Measurements from ENCODE around the gene NDUFV1.

NDUFV1 gene

GRCh38 chr11:67640021-67640757 lies 33.5 kb downstream of the NDUFV1 start:
- DNase-seq (ENCODE audit: low spot score) = peak; percentile 50

GRCh38 chr11:67640758-67641337 lies 34.1 kb downstream of the NDUFV1 start:
- DNase-seq (ENCODE audit: low spot score) = no peak

- no peak for DNase-seq (ENCODE audit: low spot score)
These were observed 34.8 kb downstream of the NDUFV1 start for GRCh38 chr11:67641338-67642172.

DNA sequence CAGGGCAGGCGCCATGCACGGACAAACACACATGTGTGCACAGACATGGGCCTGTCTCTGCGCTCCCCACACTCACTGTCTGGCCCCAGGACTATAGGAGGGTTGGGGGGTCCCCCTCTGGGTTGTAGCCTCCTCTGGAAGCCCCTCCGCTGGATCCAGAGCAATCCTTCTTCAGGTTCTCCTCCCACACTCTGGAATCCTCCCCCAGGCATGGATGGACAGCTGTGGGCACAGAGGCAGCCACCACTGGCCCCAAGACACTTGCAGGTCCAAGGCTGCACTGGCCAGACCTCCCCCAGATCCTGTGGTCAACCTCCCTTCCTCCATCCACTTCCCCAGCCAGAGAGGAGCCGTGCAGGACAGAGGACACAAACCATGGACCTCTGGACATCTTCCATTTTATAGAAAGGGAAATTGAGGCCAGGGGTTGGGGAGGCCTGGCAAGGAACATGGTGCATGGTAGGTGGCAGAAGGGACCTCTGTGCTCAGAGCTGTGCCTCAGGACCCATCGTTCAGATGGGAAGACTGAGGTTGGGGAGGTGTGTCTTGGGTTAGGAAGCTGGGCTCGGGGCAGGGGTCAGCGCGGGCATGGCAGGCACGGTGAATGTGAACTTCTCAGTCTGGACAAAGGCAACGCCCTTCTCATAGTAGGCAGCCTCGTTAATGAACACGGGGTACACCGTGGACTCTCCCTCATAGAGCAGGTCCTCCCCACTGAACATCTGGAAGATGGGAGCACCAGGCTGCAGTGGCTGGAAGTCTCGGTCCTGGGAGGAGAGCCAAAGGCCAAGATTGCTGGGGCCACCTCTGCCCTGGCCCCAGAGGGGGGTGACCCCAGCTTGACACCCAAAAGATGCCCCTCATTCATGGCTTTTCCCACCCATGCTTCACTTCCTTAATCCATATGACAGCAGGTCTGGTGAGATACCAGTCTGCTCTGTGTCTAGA lies 35.7 kb downstream of the NDUFV1 start:
- DNase-seq (ENCODE audit: low spot score) = no peak

GRCh38 chr11:67644042-67644441 lies 37.3 kb downstream of the NDUFV1 start:
- DNase-seq (ENCODE audit: low spot score) = no peak

GRCh38 chr11:67644472-67645418 lies 38.0 kb downstream of the NDUFV1 start:
- DNase-seq (ENCODE audit: low spot score) = no peak

DNA sequence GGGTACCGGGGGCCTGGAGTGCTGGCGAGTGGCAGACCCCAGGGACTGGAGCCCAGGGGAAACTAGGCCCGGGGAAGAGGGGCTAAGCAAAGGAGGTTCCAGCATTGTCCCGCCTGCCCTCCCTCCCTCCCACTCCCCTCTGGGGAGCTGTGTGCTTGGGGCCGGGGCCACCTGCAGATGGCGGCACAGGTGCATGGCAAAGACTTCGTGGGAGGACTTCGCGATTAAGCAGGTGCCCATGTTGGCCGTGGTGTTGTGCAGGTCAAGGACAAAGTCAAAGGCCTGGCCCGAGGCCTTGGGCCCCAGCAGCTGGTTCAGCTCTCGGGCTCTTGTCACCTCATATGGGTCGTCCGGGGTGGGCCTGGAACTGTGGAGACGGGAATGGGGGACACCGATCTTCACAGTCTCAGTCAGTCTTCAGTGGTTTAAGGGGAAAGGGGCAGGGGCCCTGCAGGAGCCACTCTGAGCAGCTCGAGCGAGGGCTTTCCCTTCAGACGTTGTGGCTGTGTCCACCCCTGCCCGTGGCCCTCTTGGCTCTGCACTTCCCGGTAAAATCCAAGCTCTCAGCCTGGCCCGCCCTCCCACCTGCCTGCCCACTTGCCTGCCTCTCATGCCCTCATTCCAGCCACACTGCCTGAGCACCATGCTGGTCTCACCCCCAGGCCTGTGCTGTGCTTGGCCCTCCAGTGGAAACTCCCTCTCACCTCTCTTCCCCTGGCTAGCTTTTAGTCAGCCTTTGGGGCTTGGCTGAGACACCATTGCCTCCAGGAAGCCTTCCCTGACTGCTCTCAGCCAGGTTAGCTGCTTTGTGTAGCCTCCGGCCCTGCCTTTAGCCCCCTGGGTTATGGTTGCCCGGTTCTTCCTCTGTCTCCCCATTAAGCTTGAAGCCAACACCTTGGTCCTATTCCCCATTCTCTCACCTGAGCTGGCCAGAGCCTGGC lies 39.1 kb downstream of the NDUFV1 start:
- DNase-seq (ENCODE audit: low spot score) = no peak

DNA sequence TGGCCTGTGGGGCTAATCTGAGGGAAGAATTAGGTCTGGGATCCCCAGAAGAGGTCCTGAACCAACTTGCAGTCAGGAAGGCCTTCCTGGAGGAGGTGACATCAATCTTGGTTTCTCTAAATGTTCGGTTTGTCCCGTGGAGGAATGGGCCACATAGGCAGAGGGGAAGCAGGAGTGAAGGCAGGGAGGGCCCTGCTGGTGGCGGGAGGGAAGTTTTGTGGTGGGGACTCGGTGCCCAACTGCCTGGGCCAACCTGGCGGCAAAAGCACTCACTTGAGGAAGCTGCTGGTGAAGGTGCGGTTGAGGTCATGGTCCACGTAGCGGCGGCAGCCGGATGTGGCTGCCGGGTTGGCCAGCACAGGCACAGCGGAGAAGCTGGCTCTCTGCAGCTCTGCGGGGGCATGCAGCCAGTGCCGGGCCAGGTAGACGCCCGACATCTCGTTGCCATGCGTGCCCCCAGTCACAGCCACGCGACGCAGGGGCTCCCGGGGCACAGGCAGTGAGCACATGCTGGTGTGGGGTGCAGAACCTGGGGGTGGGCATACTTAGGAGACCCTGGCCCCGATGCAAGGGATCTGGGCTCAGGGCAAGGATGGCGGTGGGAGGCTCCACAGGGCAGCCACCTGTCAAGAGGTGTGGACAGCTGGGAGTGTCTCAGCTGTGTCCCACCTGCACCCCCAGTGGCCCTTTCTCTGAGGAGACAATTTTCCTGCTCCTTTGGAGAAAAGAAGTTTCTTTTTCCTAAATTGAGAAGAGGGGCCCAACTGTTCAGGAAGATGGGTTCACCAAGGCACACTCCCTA lies 40.0 kb downstream of the NDUFV1 start:
- DNase-seq (ENCODE audit: low spot score) = no peak

DNA sequence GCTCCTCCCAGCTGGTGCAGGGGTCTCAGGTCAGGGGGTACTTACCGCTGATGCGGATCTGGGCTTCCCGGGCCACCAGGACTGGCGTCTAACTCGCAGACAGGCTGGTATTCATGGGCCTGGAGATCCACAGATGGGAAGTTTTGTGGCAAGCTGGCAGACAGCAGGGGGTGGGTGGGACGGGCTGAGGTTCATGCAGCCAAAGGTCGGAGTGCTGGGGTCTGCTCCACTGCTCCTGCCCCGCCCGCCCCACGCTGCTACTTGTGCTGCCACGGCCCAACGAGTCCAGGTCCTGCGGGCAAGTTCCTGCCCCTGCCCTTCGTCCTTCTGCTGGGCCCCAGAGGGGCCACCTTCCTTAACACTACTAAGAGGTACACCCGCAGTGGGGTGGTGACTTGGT lies 40.7 kb downstream of the NDUFV1 start:
- DNase-seq (ENCODE audit: low spot score) = no peak

DNA sequence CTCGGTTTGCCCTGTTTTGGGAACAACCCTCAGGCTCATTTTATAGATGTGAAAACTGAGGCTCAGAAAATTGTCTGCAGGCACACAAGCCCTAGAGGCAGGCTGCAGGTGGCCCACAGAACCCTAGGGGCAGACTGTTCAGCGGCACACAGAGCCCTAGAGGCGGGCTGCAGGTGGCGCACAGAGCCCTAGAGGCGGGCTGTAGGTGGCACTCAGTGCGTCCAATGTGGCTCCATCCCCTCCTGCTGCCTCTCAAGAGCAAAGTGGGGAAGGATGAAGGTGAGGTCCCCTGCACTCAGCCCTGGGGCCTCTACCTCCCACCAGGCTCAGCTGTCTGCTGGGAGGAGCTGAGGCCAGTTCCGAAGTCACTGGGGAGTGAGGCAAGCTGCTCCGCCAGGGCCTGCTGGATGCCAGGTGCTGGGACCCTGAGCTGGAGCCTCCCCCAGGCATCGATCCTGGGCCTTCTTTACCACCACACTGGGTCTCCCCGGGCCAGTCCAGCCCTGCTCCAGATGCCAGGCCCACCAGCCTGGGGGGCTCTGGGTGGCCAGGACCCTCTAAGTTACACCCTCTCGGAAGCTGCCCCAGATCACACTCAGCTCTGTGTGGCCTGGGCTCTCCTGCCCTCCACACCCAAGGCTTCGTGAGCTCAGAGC lies 41.5 kb downstream of the NDUFV1 start:
- DNase-seq (ENCODE audit: low spot score) = peak; percentile 41

DNA sequence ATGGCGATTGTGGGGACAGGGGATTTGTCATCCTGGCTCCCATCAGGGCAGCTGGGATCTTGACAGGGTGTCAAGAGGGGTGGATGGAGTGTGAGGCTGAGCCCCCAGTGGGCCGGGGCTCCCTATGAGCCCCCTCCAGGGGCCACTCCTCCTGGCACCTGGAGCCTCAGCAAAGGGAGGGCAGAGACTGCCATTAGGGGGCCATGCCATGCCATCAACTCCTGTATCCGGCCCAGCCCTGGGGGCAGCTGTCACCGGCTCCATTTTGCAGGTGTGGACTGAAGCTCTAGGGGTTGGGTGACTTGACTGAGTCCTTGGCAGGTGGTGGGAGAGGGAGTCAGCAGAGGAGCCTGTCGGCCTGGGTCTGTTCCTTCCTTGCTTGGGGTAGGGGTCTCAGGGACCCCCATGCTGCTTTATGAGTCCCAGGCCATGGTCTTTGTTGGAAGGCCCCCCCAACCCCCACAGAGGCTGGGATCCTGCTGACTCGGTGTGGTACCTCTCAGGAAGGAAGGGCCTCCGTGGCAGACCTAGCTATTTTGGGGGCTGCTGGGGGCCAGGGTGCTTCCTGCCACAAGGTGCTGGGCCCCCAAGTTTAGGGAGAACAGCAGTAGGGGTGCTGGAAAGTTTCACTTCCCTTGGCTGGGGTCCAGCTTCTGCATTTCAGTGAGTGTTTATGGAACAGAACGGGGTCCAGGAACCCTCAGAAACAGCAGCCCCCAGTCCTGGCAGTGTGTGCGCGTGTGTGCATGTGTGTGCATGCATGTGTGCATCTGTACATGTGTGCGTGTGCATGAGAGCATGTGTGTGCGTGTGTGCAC lies 42.3 kb downstream of the NDUFV1 start:
- DNase-seq (ENCODE audit: low spot score) = no peak

GRCh38 chr11:67649634-67650510 lies 43.1 kb downstream of the NDUFV1 start:
- no peak for DNase-seq (ENCODE audit: low spot score)

- DNase-seq (ENCODE audit: low spot score) = no peak
These were observed 45.4 kb downstream of the NDUFV1 start for GRCh38 chr11:67651976-67652781.

- DNase-seq (ENCODE audit: low spot score) = no peak
These were observed 46.5 kb downstream of the NDUFV1 start for GRCh38 chr11:67652965-67653845.
